Measurements from ENCODE around the gene COL20A1.
A peak's percentile ranks its signal among the peaks of the same experiment; 100 is the strongest.

The COL20A1 gene

DNA sequence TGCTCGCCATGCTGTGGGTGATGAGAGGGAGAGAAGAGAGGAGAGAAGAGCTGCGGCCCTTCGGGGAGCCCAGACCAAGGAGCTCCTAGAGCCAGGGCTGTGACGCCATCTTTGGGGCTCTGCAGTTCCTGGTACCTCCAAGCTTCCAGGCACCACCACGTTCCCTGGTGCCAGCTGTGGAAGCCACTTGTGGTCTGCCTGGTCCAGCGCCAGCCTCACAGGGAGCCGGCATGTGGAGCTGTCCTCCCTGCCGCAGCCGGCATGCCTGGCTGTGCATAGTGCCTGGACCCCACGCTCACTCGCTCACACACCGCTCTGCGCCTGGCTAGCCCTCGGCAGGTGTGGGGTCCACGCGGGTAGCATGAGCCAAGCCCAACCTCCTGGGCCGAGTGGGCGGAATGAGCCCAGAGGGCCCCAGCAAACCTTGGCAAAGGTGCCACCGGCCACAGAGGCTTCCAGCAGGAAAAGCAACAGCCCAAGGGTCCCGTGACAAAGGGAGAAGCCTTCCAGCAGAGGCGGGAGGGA lies 87.4 kb downstream of the COL20A1 start:
- no peak for DNase-seq

DNA sequence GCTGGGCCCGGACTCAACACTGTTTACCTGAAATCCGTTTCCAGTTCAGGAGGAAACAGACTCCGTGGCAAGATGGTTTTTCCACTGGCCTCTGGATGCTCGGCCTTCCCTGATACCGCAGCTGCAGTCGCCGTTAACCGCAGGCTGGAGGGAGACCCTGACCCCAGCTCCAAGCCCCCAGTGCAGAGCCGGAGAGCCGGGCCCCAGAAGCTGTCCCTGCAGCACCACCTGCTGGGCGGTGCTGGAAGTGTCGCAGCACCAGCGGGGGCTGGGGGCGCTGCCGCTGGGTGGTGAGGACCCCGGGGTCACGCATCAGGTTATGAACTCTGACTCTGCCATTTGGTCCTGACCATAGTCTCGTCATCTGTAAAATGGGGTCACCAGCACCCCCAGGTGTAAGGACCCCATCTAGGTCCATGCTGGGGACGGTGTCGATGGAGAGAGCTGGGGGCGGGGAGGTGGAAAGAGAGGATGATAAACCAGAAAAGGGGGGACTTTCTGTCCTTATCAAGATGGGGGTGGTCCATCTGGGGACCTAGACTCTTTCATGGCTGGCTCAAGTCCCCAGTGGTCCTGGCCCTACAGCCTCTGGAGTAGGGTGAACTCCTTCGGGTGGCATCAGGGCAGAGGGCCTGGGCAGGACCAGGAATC lies 88.9 kb downstream of the COL20A1 start:
- peak; percentile 48 for DNase-seq

DNA sequence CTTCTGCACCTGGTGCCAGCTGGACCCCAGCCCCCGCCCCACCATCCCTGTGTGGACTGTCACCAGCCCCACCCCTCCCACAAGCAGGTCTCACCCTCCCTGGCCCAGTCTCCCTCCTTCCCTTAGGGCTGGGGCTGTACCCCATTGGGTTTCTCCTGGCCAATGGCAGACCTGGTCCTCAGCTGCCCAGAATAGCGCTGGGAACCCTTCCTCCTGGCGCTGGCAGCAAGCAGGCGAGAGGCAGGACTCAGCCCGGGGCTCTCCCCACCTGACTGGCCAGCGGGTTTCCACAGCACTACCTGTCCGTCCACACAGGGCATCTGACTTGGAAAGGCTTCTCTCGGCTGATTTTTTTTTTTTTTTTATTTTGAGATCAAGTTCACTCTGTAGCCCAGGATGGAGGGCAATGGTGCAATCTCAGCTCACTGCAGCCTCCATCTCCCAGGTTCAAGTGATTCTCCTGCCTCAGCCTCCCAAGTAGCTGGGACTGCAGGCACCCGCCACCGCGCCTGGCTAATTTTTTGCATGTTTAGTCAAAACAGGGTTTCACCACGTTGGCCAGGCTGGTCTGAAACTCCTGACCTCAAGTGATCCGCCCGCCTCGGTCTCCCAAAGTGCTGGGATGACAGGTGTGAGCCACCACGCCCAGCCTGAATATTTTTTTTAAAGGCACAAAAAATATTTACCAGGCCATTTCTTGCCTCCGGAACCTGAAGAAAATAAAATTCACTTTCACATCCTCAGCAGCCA lies 89.7 kb downstream of the COL20A1 start:
- no peak for DNase-seq

DNA sequence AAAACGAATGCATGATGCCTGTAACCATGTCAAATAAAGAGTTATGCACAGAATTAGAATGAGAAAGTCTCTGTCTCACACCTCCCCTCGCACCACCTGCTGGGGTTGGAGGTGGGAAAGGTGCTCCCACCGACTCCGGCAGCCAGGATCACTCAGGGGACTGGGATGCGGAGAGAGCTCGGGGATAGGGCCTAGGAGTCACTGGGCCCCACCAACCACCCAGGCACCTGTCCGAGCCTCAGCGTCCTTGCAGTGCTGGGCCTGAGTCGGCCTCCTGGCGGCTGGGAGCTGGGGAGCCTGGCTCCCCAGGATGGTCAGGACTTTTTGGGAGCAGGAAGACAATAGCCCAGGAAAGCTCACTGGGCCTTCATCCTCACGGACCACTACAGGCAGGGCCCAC lies 90.6 kb downstream of the COL20A1 start:
- no peak for DNase-seq

DNA sequence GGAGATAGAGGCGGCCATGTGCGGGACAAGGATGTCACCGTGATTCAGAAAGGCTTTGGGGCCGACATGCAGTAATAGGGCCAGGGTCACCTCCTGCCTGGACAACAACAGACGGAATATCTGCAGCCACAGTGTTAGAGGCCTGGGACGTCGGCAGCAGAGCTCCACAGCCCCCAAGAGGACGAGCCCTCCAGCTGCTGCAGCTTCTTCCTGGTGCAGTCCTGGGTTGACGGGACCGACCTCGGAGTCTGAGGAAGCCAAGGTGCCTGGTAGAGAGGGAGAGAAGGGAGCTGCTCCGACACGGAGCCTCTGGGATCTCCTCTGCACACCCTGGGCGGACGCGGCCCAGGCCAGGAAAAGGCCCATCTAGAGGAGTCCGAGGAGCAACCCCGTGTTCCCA lies 91.3 kb downstream of the COL20A1 start:
- no peak for DNase-seq

All from stimulated activated CD4-positive, alpha-beta T cell treated with anti-CD3 and anti-CD28 coated beads, Interleukin-15, amount 100 ng/mL, for 24 hours (primary cell).